ENCODE measurements around the gene POLR1B. TPM values are rescaled to one million over a fixed set of nuclear protein-coding genes. Genes with fewer than 3 reads are reported as not detected.

The POLR1B gene
- total RNA-seq, 1 experiment from 2014 or later: 83.6 TPM

GRCh38 chr2:112618383-112618782 lies 76.1 kb downstream of the POLR1B start:
- Histone ChIP-seq H3K18ac (ENCODE audit: insufficient read length, low read depth, low read length) (no peak overlapping the region), H3K14ac (ENCODE audit: insufficient read depth, low read length) (no peak overlapping the region), H3K9me3 (ENCODE audit: control insufficient read depth, low read depth, low read length) (no peaks in the 10 kb centered on the region), H4K5ac (ENCODE audit: insufficient read length, low read depth, low read length) (no peak overlapping the region), H3K4me1 (ENCODE audit: insufficient read depth, low read length) (no peaks in the 10 kb centered on the region; the same call in 1 of the 2 replicates), H4K91ac (ENCODE audit: insufficient read length, low read depth, low read length) (no peak overlapping the region), H3K27ac (ENCODE audit: insufficient read length, low read depth, low read length) (no peak overlapping the region), H3K79me2 (ENCODE audit: insufficient read depth, low read length) (no peaks in the 10 kb centered on the region), H3K23me2 (ENCODE audit: insufficient read length, low read depth, low read length, poor library complexity, severe bottlenecking) (peaks cover 4% of the 10 kb centered on the region), H3T11ph (ENCODE audit: low read length) (no peak overlapping the region), H3K27me3 (ENCODE audit: insufficient read depth, low read length) (no peaks in the 10 kb centered on the region), H3K4me2 (ENCODE audit: insufficient read depth, insufficient read length, low read length) (no peak overlapping the region), H2BK20ac (ENCODE audit: low read depth, low read length, poor library complexity, severe bottlenecking) (no peak overlapping the region), H3K9ac (ENCODE audit: extremely low read depth, insufficient read length, low read length) (no peak overlapping the region), H3K79me1 (ENCODE audit: insufficient read depth, low read depth, low read length, poor library complexity, severe bottlenecking) (no peaks in the 10 kb centered on the region), H2BK12ac (ENCODE audit: insufficient read length, low read depth, low read length) (no peak overlapping the region), H3K4ac (ENCODE audit: low read depth, low read length) (no peak overlapping the region), H4K8ac (replicated peaks; ENCODE audit: insufficient read length, low read depth, low read length) (no peak overlapping the region), H3K56ac (ENCODE audit: insufficient read length, low read depth, low read length) (no peak overlapping the region), H2AK5ac (ENCODE audit: insufficient read length, low read length) (no peak overlapping the region), H2AFZ (ENCODE audit: low read length) (no peak overlapping the region), H3K23ac (ENCODE audit: insufficient read length, low read depth, low read length) (no peak overlapping the region), H2BK120ac (ENCODE audit: low read depth, low read length, poor library complexity, severe bottlenecking) (no peak overlapping the region), H2BK15ac (ENCODE audit: low read depth, low read length) (no peak overlapping the region), H4K20me1 (ENCODE audit: control insufficient read depth, insufficient read depth, insufficient read length) (no peaks in the 10 kb centered on the region), H2BK5ac (ENCODE audit: insufficient read length, low read length) (no peak overlapping the region)
- H3K27ac Mint-ChIP-seq: no peak overlapping the region
- H3K4me1 Mint-ChIP-seq: peaks cover 31 to 33% of the 10 kb centered on the region in 2 experiments
- WGBS (ENCODE audit: extremely low coverage, insufficient read length, low lambda C conversion rate): no CpG with 5 or more reads among the region's 6 CpGs
- no peak for TF ChIP-seq CTCF (conservative IDR thresholded peaks at IDR 0.05)
- no peaks in the 10 kb centered on the region for H3K9me3 Mint-ChIP-seq
- no peak for DNase-seq
- H3K27me3 Mint-ChIP-seq (ENCODE audit: low read depth): no peaks in the 10 kb centered on the region; the same call in 1 of the 2 replicates
- H3K4me3 Mint-ChIP-seq: no peak overlapping the region
- H3K36me3 Mint-ChIP-seq (ENCODE audit: insufficient read depth in 1 of 3, low read depth in 3 of 3): no peaks in the 10 kb centered on the region

All from H9 (cell line).